Astrocyte (in vitro differentiated cells and primary cell): ENCODE data around the gene ZNF718. TPM values are rescaled to one million over a fixed set of nuclear protein-coding genes. Genes with fewer than 3 reads are reported as not detected.

Source experiments
- DNase-seq: peaks from one replicate; pipeline ENCODE4 v3.0.0-alpha.2; 2010; ENCODE audit warnings: low read depth
- FAIRE-seq: peaks from 2 replicates; lab custom pipeline; 2011; peaks lifted over from hg19 to GRCh38; lab: Jason Lieb, UNC
- H2AFZ ChIP-seq: 2 replicates; pipeline ENCODE4 v1.6.0; 2012; ENCODE audit warnings: low read depth, low read length, inconsistent platforms
- H3K27ac ChIP-seq: 2 replicates; pipeline ENCODE4 v1.5.1; 2011; ENCODE audit warnings: low read depth, low read length, inconsistent platforms
- H3K27me3 ChIP-seq: 2 replicates; pipeline ENCODE4 v1.6.0; 2011; ENCODE audit warnings: low read length, inconsistent platforms; ENCODE audit not compliant: insufficient read depth
- H3K36me3 ChIP-seq: 2 replicates; pipeline ENCODE4 v1.5.1; 2011; ENCODE audit warnings: low read length, inconsistent platforms; ENCODE audit not compliant: insufficient read depth
- H3K4me1 ChIP-seq: 2 replicates; pipeline ENCODE4 v1.5.1; 2011; ENCODE audit warnings: low read length, inconsistent platforms; ENCODE audit not compliant: insufficient read depth
- H3K4me2 ChIP-seq: 2 replicates; pipeline ENCODE4 v1.6.0; 2012; ENCODE audit warnings: low read length, inconsistent platforms
- H3K4me3 ChIP-seq: 2 replicates; pipeline ENCODE4 v1.5.1; 2011; ENCODE audit warnings: low read depth, mild to moderate bottlenecking, low read length, inconsistent platforms; ENCODE audit not compliant: insufficient read depth
- H3K79me2 ChIP-seq: 2 replicates; pipeline ENCODE4 v1.6.0; 2012; ENCODE audit warnings: mild to moderate bottlenecking, low read length, inconsistent platforms; ENCODE audit not compliant: insufficient read depth
- H3K9ac ChIP-seq: 2 replicates; pipeline ENCODE4 v1.6.0; 2012; ENCODE audit warnings: mild to moderate bottlenecking, low read length, inconsistent platforms
- H3K9me3 ChIP-seq: 2 replicates; pipeline ENCODE4 v1.5.1; 2012; ENCODE audit warnings: low read depth, mild to moderate bottlenecking, low read length, inconsistent platforms; ENCODE audit not compliant: insufficient read depth
- H4K20me1 ChIP-seq: 2 replicates; pipeline ENCODE4 v1.6.0; 2012; ENCODE audit warnings: low read length, inconsistent platforms; ENCODE audit not compliant: insufficient read depth
- H3K27ac Mint-ChIP-seq: one replicate; pipeline ENCODE4 v1.8.0; 2021; ENCODE audit warnings: mild to moderate bottlenecking, mixed read lengths; ENCODE audit not compliant: unreplicated experiment
- H3K27me3 Mint-ChIP-seq: one replicate; pipeline ENCODE4 v1.8.0; 2021; ENCODE audit warnings: low read depth, mixed read lengths; ENCODE audit not compliant: unreplicated experiment
- H3K36me3 Mint-ChIP-seq: one replicate; pipeline ENCODE4 v1.8.0; 2021; ENCODE audit warnings: low read depth, mixed read lengths; ENCODE audit not compliant: unreplicated experiment
- H3K4me1 Mint-ChIP-seq: one replicate; pipeline ENCODE4 v1.8.0; 2021; ENCODE audit warnings: low read depth, mixed read lengths; ENCODE audit not compliant: unreplicated experiment
- H3K4me3 Mint-ChIP-seq: one replicate; pipeline ENCODE4 v1.8.0; 2021; ENCODE audit warnings: mild to moderate bottlenecking, moderate library complexity, mixed read lengths; ENCODE audit not compliant: unreplicated experiment
- H3K9me3 Mint-ChIP-seq: one replicate; pipeline ENCODE4 v1.8.0; 2021; ENCODE audit warnings: mild to moderate bottlenecking, mixed read lengths; ENCODE audit not compliant: unreplicated experiment
- EZH2 ChIP-seq: IDR thresholded peaks from 2 replicates; pipeline ENCODE4 v1.6.1; 2012; ENCODE audit warnings: mild to moderate bottlenecking, low read length, inconsistent platforms; ENCODE audit not compliant: insufficient read depth
- total RNA-seq: library from RNA; stranded (reverse); gene quantifications from 2 replicates; pipeline ENCODE4 v1.2.1, GENCODE V29; 2021
- TF ChIP-seq, protein P1 (sequence below): IDR thresholded peaks from 2 replicates; pipeline ENCODE4 v1.5.1; 2011; ENCODE audit warnings: low read depth, mild to moderate bottlenecking, inconsistent platforms, low read length, moderate library complexity; ENCODE audit not compliant: insufficient read depth

The ZNF718 gene
- total RNA-seq, 1 donor from 2014 or later, result 7.7 TPM

GRCh38 chr4:107444-108429, 16.6 kb upstream of the ZNF718 start:
- Histone ChIP-seq H4K20me1 (no peaks in the 10 kb centered on the region), H3K4me2 (peak overlapping the region; percentile 50), H3K9ac (no peak overlapping the region), H2AFZ (peak overlapping the region; percentile 41), H3K4me1 (no peaks in the 10 kb centered on the region), H3K36me3 (no peaks in the 10 kb centered on the region), H3K27ac (no peak overlapping the region), H3K27me3 (peaks cover 32% of the 10 kb centered on the region), H3K79me2 (no peaks in the 10 kb centered on the region), H3K9me3 (peaks cover 33% of the 10 kb centered on the region), H3K4me3 (no peak overlapping the region)
- Mint-ChIP-seq H3K4me1 (no peaks in the 10 kb centered on the region), H3K36me3 (peaks cover 10% of the 10 kb centered on the region), H3K9me3 (peaks cover 52% of the 10 kb centered on the region), H3K27me3 (peaks cover 64% of the 10 kb centered on the region), H3K4me3 (peak overlapping the region; percentile 34), H3K27ac (no peak overlapping the region)
- FAIRE-seq (no peak), DNase-seq (no peak)
- peak; percentile 82 for TF ChIP-seq EZH2
- TF ChIP-seq, protein P1, sequence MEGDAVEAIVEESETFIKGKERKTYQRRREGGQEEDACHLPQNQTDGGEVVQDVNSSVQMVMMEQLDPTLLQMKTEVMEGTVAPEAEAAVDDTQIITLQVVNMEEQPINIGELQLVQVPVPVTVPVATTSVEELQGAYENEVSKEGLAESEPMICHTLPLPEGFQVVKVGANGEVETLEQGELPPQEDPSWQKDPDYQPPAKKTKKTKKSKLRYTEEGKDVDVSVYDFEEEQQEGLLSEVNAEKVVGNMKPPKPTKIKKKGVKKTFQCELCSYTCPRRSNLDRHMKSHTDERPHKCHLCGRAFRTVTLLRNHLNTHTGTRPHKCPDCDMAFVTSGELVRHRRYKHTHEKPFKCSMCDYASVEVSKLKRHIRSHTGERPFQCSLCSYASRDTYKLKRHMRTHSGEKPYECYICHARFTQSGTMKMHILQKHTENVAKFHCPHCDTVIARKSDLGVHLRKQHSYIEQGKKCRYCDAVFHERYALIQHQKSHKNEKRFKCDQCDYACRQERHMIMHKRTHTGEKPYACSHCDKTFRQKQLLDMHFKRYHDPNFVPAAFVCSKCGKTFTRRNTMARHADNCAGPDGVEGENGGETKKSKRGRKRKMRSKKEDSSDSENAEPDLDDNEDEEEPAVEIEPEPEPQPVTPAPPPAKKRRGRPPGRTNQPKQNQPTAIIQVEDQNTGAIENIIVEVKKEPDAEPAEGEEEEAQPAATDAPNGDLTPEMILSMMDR, result no peak

DNA sequence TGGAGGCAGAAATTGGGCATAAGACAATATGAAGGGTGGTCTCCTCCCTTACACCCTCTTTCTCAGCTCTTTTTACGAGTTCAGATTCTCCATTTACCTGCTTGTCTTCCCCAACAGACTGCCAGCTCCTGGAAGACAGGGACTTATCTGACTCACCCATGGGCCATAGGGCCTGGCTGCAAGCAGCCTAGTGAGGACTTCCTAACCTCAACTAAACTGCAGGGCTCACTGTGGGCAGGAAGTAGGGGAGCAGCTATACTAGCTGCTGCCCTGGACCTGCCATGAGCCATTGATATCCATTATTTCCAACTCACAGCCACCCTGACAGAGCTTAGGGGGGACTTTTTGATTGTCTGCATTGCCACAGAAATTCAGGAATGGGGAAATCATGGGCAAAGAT, 11.5 kb upstream of the ZNF718 start:
- peaks cover 7% of the 10 kb centered on the region for H3K36me3 Mint-ChIP-seq
- H3K9me3 ChIP-seq, result peaks cover 20% of the 10 kb centered on the region
- H3K27me3 Mint-ChIP-seq, result peaks cover 35% of the 10 kb centered on the region
- FAIRE-seq, result no peak
- no peak overlapping the region for H3K4me3 ChIP-seq
- H3K27ac ChIP-seq, result no peak overlapping the region
- peaks cover 16% of the 10 kb centered on the region for H3K27me3 ChIP-seq
- H2AFZ ChIP-seq, result no peak overlapping the region
- no peak overlapping the region for H3K4me3 Mint-ChIP-seq
- H3K79me2 ChIP-seq, result no peaks in the 10 kb centered on the region
- H3K36me3 ChIP-seq, result no peaks in the 10 kb centered on the region
- no peak for TF ChIP-seq EZH2
- TF ChIP-seq, protein P1, result no peak
- H3K4me1 ChIP-seq, result no peaks in the 10 kb centered on the region
- DNase-seq, result no peak
- H3K9ac ChIP-seq, result no peak overlapping the region
- H3K4me1 Mint-ChIP-seq, result no peaks in the 10 kb centered on the region
- no peaks in the 10 kb centered on the region for H4K20me1 ChIP-seq
- no peak overlapping the region for H3K4me2 ChIP-seq
- no peak overlapping the region for H3K27ac Mint-ChIP-seq
- peaks cover 42% of the 10 kb centered on the region for H3K9me3 Mint-ChIP-seq
